HFFc6 (cell line): ENCODE results near the gene TBCCD1. TPM values are rescaled to one million over a fixed set of nuclear protein-coding genes. Genes with fewer than 3 reads are reported as not detected.

Experiments
- DNase-seq: peaks from one replicate; pipeline ENCODE4 v3.0.0-alpha.2; 2018
- H3K27ac Mint-ChIP-seq: 2 replicates; pipeline ENCODE4 v1.8.0; 2020; ENCODE audit warnings: mild to moderate bottlenecking, mixed read lengths
- H3K27me3 Mint-ChIP-seq: 2 replicates; pipeline ENCODE4 v1.8.0; 2021; ENCODE audit warnings: mild to moderate bottlenecking, moderate library complexity, mixed read lengths; ENCODE audit not compliant: insufficient read depth
- H3K36me3 Mint-ChIP-seq: 2 replicates; pipeline ENCODE4 v1.8.0; 2021; ENCODE audit warnings: low read depth, mixed read lengths
- H3K4me1 Mint-ChIP-seq: 2 replicates; pipeline ENCODE4 v1.8.0; 2020; ENCODE audit warnings: low read depth, mixed read lengths
- H3K4me3 Mint-ChIP-seq: 2 replicates; pipeline ENCODE4 v1.8.0; 2020; ENCODE audit warnings: mild to moderate bottlenecking, moderate library complexity, mixed read lengths
- H3K9me3 Mint-ChIP-seq: 2 replicates; pipeline ENCODE4 v1.8.0; 2020; ENCODE audit warnings: mild to moderate bottlenecking, mixed read lengths
- total RNA-seq, 6 experiments: library from RNA; stranded (reverse); fragmentation: NEBNext Ultra II Directional; extraction: Animal tissue kit (Norgen Biotek cat#: 25700); gene quantifications; 2 replicates in 1 of 6; 3 replicates in 5 of 6; pipeline ENCODE4 v1.2.3, GENCODE V29; 2021
- TF ChIP-seq, protein P1 (sequence below): fragments of 200-600 bp; sonication (generic); IDR thresholded peaks from 2 replicates; pipeline ENCODE4 v1.5.0; 2021; ENCODE audit warnings: antibody characterized with exemption, mild to moderate bottlenecking

Gene TBCCD1
- total RNA-seq, 6 experiments from 2014 or later = 4.8 to 8.0 (median 6.0) TPM

DNA sequence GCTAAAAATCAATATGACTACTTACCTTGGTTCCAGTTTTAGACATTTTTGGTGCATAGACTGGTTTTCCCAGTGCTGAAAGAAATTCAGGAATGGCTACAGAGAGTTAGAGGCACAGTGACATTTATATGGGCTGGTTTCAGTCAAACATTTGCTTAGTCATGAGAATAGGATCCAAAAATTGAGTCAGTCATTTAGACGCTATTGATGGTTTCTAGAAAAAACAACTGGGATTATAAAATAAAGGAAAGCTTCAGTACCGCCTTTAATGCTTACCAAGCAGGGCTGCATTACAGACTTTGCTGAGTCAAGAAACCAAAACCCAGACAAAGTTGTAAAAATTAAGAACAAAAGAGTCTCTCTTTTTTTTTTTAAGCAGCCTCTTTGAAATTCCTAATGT, 22.9 kb downstream of the TBCCD1 start, which contains the start of gene CRYGS:
TSS of gene CRYGS (minus strand) at position 100 of the 400 bp plus-strand sequence. CDS start at position 46, 54 bp downstream.
- Mint-ChIP-seq H3K4me1 (peaks cover 43% of the 10 kb centered on the region), H3K4me3 (no peak within 1 kb of the TSS), H3K9me3 (no peaks in the 10 kb centered on the region), H3K27me3 (no peaks in the 10 kb centered on the region), H3K36me3 (no peaks in the 10 kb centered on the region; the same call in 1 of the 2 replicates), H3K27ac (peak within 1 kb of the TSS; percentile 4; the same call in 1 of the 2 replicates)
- DNase-seq = no peak
- TF ChIP-seq, protein P1, sequence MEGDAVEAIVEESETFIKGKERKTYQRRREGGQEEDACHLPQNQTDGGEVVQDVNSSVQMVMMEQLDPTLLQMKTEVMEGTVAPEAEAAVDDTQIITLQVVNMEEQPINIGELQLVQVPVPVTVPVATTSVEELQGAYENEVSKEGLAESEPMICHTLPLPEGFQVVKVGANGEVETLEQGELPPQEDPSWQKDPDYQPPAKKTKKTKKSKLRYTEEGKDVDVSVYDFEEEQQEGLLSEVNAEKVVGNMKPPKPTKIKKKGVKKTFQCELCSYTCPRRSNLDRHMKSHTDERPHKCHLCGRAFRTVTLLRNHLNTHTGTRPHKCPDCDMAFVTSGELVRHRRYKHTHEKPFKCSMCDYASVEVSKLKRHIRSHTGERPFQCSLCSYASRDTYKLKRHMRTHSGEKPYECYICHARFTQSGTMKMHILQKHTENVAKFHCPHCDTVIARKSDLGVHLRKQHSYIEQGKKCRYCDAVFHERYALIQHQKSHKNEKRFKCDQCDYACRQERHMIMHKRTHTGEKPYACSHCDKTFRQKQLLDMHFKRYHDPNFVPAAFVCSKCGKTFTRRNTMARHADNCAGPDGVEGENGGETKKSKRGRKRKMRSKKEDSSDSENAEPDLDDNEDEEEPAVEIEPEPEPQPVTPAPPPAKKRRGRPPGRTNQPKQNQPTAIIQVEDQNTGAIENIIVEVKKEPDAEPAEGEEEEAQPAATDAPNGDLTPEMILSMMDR = no peak

DNA sequence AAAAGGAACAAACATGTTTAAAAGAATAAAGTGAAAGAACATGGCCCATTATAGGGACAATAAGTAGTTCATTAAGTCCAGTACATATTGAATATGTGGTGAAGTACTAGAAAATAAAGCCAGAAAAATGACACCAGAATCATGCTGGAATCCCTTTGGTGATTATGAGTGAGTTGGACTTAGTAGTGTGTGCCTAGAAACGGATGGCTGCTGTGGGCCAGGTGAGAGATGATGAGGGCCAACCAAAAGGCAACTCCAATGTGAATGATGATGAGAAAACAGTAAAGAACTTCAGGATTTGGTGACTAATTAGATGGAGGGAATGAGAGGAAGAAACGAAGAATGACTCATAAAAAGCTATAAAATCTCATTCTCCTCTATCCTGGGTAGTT, 26.3 kb downstream of the TBCCD1 start:
- DNase-seq = peak; percentile 46
- Mint-ChIP-seq H3K36me3 (no peaks in the 10 kb centered on the region), H3K4me1 (peaks cover 54% of the 10 kb centered on the region), H3K9me3 (no peaks in the 10 kb centered on the region), H3K4me3 (peak overlapping the region; percentile 18), H3K27ac (peak overlapping the region; percentile 41), H3K27me3 (peaks cover under 1% of the 10 kb centered on the region; the same call in 1 of the 2 replicates)
- TF ChIP-seq, protein P1 = peak; percentile 33

DNA sequence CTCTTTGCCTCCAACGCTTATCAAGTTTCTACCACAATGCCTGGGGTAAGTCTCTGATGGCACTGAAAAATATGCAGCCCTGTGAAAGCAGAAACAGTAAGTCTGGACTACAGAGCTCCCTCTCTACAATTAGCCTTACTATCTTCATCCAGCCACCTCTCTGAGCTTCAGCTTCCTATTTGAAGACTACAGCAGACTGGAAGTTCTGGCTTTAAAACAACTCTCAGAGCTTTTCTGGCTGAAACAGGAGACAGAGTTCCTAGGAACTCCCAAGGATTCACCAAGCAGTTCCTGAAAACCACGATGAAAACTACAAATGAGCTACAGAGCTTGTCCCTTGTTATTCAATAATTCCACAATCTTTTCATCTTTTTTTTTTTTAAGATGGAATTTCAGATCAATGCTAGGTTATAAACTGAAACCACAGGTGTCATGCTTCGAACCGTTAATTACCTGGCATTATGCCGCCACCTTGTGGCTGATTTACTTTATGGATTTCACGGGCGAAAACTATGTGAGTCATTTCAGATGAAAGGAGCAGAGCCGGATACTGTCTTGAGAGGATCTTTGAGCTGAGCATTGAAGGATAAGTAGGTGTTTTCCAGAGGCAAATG, 26.8 kb downstream of the TBCCD1 start:
- DNase-seq = peak; percentile 67
- H3K36me3 Mint-ChIP-seq = no peaks in the 10 kb centered on the region

GRCh38 chr3:186538779-186539178, 28.4 kb downstream of the TBCCD1 start:
- DNase-seq = no peak
- H3K27me3 Mint-ChIP-seq = peaks cover 3% of the 10 kb centered on the region; the same call in 1 of the 2 replicates
- TF ChIP-seq, protein P1 = no peak
- H3K4me1 Mint-ChIP-seq = peaks cover 42% of the 10 kb centered on the region
- H3K27ac Mint-ChIP-seq = no peak overlapping the region
- no peak overlapping the region for H3K4me3 Mint-ChIP-seq
- H3K9me3 Mint-ChIP-seq = no peaks in the 10 kb centered on the region
- no peaks in the 10 kb centered on the region for H3K36me3 Mint-ChIP-seq

More for the DNA sequence above, 26.8 kb downstream of the TBCCD1 start:
- peaks cover 2% of the 10 kb centered on the region; the same call in 1 of the 2 replicates for H3K27me3 Mint-ChIP-seq
- no peaks in the 10 kb centered on the region for H3K9me3 Mint-ChIP-seq
- H3K4me1 Mint-ChIP-seq = peaks cover 54% of the 10 kb centered on the region
- TF ChIP-seq, protein P1 = peak; percentile 93
- peak overlapping the region; percentile 18 for H3K4me3 Mint-ChIP-seq
- H3K27ac Mint-ChIP-seq = peak overlapping the region; percentile 41

GRCh38 chr3:186536883-186537844, 30.0 kb downstream of the TBCCD1 start:
- TF ChIP-seq, protein P1 = no peak
- H3K27me3 Mint-ChIP-seq = peaks cover 3% of the 10 kb centered on the region; the same call in 1 of the 2 replicates
- H3K9me3 Mint-ChIP-seq = no peaks in the 10 kb centered on the region
- no peak overlapping the region for H3K4me3 Mint-ChIP-seq
- no peak overlapping the region for H3K27ac Mint-ChIP-seq
- DNase-seq = peak; percentile 35
- no peaks in the 10 kb centered on the region for H3K36me3 Mint-ChIP-seq
- peaks cover 33% of the 10 kb centered on the region for H3K4me1 Mint-ChIP-seq
